GM10248 (cell line): ENCODE results near the gene TMEM98.

Experiments
- CTCF ChIA-PET: fragments of 300-600 bp; sonication (Branson Sonifier 250); formaldehyde crosslinking; extraction: SDS; loops from one replicate; lab custom pipeline; 2021; ENCODE audit warnings: antibody characterized with exemption; lab: Yijun Ruan, JAX
- POLR2A ChIA-PET: fragments of 350-650 bp; sonication (Branson Sonifier 250); formaldehyde crosslinking; extraction: SDS; loops from one replicate; lab custom pipeline; 2020; ENCODE audit warnings: antibody characterized with exemption; lab: Yijun Ruan, JAX
- DNase-seq: peaks from one replicate; pipeline ENCODE4 v3.0.0; 2012; ENCODE audit errors: extremely low spot score
- TF ChIP-seq, protein P1 (sequence below): IDR thresholded peaks from 2 replicates; pipeline ENCODE4 v1.5.1; 2012; ENCODE audit warnings: mild to moderate bottlenecking, low read depth; ENCODE audit errors: extremely low read depth, missing control alignments, control extremely low read depth

The TMEM98 gene

DNA sequence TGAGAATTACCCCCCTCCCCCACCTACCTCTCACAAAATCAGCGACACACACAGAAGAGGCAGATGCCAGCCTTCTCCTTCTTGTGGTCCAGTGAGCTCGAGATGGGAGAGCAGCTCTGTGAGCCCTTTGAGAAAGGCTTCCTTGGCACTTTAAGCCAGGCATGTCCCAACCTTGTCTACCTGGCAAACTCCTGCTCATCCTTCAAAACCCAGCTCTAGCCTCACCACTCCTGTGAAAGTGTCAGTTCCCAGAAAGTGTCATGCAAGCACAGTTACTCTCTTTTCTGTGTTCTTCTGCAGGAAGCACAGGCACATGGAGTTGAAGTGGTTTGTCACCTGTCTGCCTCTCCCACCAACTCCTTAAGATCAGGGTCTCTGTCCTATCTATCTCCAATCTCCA lies 1.6 kb downstream of the TMEM98 start:
- TF ChIP-seq, protein P1, sequence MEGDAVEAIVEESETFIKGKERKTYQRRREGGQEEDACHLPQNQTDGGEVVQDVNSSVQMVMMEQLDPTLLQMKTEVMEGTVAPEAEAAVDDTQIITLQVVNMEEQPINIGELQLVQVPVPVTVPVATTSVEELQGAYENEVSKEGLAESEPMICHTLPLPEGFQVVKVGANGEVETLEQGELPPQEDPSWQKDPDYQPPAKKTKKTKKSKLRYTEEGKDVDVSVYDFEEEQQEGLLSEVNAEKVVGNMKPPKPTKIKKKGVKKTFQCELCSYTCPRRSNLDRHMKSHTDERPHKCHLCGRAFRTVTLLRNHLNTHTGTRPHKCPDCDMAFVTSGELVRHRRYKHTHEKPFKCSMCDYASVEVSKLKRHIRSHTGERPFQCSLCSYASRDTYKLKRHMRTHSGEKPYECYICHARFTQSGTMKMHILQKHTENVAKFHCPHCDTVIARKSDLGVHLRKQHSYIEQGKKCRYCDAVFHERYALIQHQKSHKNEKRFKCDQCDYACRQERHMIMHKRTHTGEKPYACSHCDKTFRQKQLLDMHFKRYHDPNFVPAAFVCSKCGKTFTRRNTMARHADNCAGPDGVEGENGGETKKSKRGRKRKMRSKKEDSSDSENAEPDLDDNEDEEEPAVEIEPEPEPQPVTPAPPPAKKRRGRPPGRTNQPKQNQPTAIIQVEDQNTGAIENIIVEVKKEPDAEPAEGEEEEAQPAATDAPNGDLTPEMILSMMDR, result no peak
- ChIA-PET POLR2A (no interaction called here), CTCF (interaction anchor here (1.1 to 2.4 kb wide), 4 partner anchors 11 to 677 kb away, joined by 3 to 7 read pairs (median 6); no protein-coding TSS in a partner anchor)
- DNase-seq, result no peak

DNA sequence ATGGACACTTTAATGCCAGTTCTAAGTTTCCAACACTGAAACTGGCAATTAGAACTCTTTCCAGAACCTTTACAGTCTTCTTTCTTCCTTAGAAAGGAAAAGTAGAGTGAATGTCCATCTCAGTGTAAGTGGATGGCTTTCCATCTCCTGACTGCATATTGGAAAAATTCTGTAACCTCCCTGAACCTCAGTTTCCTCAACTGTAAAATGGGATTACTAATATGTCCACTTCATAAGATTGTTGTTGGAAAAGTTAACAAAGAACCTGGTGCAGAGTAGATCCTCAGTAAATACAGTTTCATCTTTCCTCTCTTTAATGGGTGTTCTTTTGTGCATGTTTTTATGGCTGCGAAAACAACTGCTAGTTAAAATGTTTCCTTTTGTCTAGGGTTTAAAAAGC lies 2.6 kb downstream of the TMEM98 start:
- ChIA-PET POLR2A (no interaction called here), CTCF (interaction anchor here (1.0 to 2.4 kb wide), 2 partner anchors 14 to 147 kb away, joined by 3 to 7 read pairs; no protein-coding TSS in a partner anchor)

DNA sequence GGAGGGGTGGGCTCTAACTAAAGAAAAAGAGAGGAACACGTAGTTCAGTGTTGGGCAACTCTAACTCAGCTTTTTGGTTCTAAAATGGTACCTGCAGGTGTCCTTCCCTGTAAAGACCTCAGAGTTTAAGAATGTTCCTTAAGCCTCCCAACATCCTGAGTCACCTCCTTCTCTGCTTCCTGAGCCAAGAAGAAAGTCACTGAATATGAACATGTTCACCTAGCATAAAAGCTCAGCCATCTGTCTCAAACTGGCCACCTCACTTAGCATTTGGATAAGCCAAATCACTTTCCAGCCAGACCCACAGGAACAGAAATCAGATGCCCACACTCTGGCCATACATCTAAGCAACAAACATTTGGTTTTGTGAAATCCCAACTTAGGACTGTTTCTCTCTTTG lies 3.7 kb downstream of the TMEM98 start:
- DNase-seq, result no peak
- CTCF ChIA-PET, result no interaction called here
- POLR2A ChIA-PET, result no interaction called here
- TF ChIP-seq, protein P1, result no peak

More for the DNA sequence above, 2.6 kb downstream of the TMEM98 start:
- no peak for DNase-seq
- TF ChIP-seq, protein P1, result no peak

DNA sequence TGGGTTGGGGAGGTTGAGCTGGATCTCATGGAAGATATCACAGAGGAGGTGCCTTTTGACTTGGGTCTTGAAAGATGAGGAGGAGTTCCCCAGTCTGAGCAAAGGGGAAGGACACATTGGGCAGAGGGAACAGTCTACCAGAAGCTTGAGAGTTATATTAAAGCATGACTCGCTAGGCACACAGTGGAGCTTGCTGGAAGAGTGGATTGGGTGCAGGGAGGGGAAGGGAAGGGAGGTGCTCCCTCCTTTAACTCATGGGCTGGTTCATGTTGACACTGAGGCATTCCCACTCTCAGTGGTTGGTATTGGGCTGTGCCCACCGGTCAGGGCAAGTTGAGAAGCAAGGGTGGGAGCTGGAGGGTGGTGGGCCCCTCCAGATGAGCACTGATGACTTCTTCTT lies 5.9 kb downstream of the TMEM98 start:
- POLR2A ChIA-PET, result no interaction called here
- CTCF ChIA-PET, result interaction anchor here (1.0 to 1.6 kb wide), 3 partner anchors 24 to 151 kb away, joined by 3 to 5 read pairs (median 3); no protein-coding TSS in a partner anchor
- TF ChIP-seq, protein P1, result no peak
- DNase-seq, result no peak

DNA sequence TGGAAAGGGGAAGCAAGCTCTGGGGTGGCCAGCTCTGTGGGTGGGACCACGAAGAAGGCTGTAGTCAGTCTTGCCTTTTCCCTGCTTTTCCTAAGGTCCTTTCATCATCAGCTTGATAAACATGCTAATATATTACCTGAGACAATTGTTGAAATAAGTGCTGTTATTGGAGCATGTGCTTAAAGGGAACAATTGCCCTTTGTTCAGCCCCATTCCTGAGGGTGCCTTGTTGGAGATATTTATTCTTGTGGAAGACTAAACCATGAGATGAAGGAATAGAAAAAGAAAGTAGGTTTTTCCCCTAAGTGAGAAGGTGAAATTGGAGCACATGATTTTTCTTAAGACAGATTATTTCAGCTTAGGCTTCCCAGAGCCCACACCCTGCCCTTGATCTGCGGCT lies 7.8 kb downstream of the TMEM98 start:
- ChIA-PET CTCF (interaction anchor here (0.8 to 4.1 kb wide), 23 partner anchors 8 to 683 kb away, joined by 3 to 24 read pairs (median 5); partner anchors contain the start of genes MYO1D and TMEM98), POLR2A (no interaction called here)
- DNase-seq, result no peak
- TF ChIP-seq, protein P1, result no peak

DNA sequence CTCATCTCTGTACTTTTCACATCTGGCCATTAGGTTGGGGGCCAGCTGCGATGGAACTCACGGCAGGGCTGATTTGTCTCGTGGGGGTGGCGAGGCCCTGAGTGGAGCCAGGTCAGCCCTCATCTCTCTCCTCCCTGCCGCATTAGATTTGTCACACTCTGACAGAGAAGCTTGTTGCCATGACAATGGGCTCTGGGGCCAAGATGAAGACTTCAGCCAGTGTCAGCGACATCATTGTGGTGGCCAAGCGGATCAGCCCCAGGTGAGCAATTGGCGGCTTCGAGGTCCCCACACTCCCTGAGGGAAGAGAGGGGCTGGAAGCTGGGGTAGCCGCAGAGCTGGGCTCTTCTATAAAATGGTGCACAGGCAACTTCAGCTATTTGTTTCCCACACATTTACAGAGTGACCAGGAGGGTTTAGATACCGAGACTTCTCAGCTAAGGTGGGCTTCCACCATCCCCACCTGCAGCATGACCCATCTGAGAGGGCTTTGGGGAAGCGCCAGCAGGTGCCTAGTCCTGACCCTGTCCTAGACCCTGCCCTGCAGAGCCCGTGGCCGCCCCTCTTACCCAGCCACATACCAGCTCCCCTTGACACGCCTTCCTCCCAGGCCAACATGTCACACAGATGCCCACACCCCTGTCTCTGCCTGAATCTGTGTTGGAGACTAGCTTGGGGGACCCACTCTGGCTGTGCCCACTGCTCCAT lies 8.4 kb downstream of the TMEM98 start:
- ChIA-PET POLR2A (no interaction called here), CTCF (interaction anchor here (0.8 to 4.1 kb wide), 29 partner anchors 8 to 684 kb away, joined by 3 to 24 read pairs (median 5); partner anchors contain the start of genes CDK5R1, MYO1D, PSMD11 and TMEM98)
- DNase-seq, result no peak
- TF ChIP-seq, protein P1, result no peak
